ENCODE data around the gene VAV1. TPM values are rescaled to one million over a fixed set of nuclear protein-coding genes. Genes with fewer than 3 reads are reported as not detected.
A peak's percentile ranks its signal among the peaks of the same experiment; 100 is the strongest.

The VAV1 gene
- total RNA-seq, 1 experiment from 2014 or later = 3.0 TPM

DNA sequence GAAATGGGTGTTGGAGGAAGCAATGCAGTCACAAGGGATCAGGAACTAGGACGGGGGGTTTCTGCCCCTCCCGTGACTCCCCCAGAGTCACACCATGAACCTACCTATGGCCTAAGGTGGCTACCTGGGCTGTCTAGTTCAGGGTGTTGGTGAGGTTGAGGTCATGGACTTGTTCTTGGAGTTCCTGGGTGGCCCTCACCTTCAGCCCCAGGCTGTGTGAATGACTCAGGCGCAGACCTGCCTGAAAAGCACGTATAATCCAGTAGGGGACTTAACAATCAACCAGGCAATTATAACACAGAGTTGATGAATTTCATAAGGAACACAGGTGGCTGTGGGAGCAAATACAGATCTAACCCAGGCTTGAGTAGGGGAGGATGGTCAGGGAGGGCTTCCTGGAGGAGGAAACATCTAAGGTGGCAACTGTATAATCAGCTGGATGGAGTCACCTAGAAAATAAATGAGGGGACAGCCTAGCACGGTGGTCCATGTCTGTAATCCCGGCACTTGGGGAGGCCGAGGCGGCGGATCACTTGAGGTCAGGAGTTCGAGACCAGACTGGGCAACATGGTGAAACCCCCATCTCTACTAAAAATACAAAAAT, 89.3 kb downstream of the VAV1 start:
- ATAC-seq = no peak

DNA sequence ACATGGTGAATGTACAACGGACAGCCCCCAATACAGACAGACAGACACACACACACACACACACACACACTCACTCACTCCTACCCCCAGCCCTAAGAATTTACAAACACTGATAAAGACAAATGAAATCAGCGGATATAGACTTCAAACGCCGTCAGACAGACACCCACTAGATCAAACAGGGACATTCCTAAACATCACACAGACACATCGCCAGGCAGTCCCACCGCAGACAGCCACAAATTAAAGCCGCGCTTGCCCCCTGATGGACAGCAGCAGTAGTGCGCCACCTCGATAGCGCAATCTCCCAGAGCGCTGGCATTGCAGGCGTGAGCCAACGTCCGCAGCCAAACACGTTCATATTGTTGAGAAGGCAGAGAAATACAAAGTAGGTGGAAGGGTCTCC, 90.2 kb downstream of the VAV1 start:
- H3K4me2 ChIP-seq (ENCODE audit: low read length) = peak overlapping the region; percentile 70
- peak overlapping the region; percentile 35; the same call in 1 of the 2 replicates for H3K4me3 ChIP-seq (ENCODE audit: low read length)
- DNase-seq = peak; percentile 96
- H3K27ac ChIP-seq (ENCODE audit: low read length) = no peak overlapping the region
- no TSS peak for BruUV-seq (replicated peaks)
- intact Hi-C loops (cut with micrococcal nuclease) = loop anchor here (1.0 kb wide), 4 partner anchors 95 to 346 kb away; partner anchors contain the start of gene SH2D3A
- TF ChIP-seq EZH2phosphoT487 (IDR thresholded peaks at IDR 0.05; ENCODE audit: borderline replicate concordance, low read length) = no peak
- TF ChIP-seq, protein P1, sequence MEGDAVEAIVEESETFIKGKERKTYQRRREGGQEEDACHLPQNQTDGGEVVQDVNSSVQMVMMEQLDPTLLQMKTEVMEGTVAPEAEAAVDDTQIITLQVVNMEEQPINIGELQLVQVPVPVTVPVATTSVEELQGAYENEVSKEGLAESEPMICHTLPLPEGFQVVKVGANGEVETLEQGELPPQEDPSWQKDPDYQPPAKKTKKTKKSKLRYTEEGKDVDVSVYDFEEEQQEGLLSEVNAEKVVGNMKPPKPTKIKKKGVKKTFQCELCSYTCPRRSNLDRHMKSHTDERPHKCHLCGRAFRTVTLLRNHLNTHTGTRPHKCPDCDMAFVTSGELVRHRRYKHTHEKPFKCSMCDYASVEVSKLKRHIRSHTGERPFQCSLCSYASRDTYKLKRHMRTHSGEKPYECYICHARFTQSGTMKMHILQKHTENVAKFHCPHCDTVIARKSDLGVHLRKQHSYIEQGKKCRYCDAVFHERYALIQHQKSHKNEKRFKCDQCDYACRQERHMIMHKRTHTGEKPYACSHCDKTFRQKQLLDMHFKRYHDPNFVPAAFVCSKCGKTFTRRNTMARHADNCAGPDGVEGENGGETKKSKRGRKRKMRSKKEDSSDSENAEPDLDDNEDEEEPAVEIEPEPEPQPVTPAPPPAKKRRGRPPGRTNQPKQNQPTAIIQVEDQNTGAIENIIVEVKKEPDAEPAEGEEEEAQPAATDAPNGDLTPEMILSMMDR (conservative IDR thresholded peaks at IDR 0.05; ENCODE audit: low read depth, low read length) = peak; percentile 98
- POLR2A ChIA-PET (ENCODE audit: unreplicated experiment) = interaction anchor here (0.6 kb wide), 1 partner anchor 148 kb away, joined by 4 read pairs; no protein-coding TSS in a partner anchor
- H3K79me2 ChIP-seq (ENCODE audit: low read length) = no peaks in the 10 kb centered on the region
- CTCF ChIA-PET = interaction anchor here (0.8 to 0.9 kb wide), 2 partner anchors 119 to 125 kb away, joined by 3 to 9 read pairs; partner anchors contain the start of gene GPR108
- peaks cover 6% of the 10 kb centered on the region; the same call in 1 of the 2 replicates for H3K4me1 ChIP-seq (ENCODE audit: insufficient read depth, low read length)
- no peaks in the 10 kb centered on the region for H3K36me3 ChIP-seq (ENCODE audit: low read depth, low read length)
- H4K20me1 ChIP-seq (ENCODE audit: low read length) = no peaks in the 10 kb centered on the region
- no peaks in the 10 kb centered on the region for H3F3A ChIP-seq (ENCODE audit: low read length, unreplicated experiment)
- no peaks in the 10 kb centered on the region for H3K9me2 ChIP-seq (replicated peaks; ENCODE audit: low read length)
- peaks cover 8% of the 10 kb centered on the region for H3K27me3 ChIP-seq (ENCODE audit: low read length)
- no peaks in the 10 kb centered on the region for H3K9me3 ChIP-seq (ENCODE audit: low read length)
- H2AFZ ChIP-seq (ENCODE audit: low read length) = peak overlapping the region; percentile 69; the same call in 1 of the 2 replicates
- no peak overlapping the region for H3K9ac ChIP-seq (ENCODE audit: low read length)
- peak; percentile 85 for ATAC-seq

More for the DNA sequence above, 89.3 kb downstream of the VAV1 start:
- no peaks in the 10 kb centered on the region for H3K9me3 ChIP-seq (ENCODE audit: low read length)
- ChIA-PET POLR2A (ENCODE audit: unreplicated experiment) (interaction anchor here (0.6 kb wide), 1 partner anchor 147 kb away, joined by 4 read pairs; no protein-coding TSS in a partner anchor), CTCF (interaction anchor here (0.8 kb wide), 1 partner anchor 124 kb away, joined by 9 read pairs; the partner anchor contains the start of gene GPR108)
- H3K27me3 ChIP-seq (ENCODE audit: low read length) = peaks cover 8% of the 10 kb centered on the region
- H4K20me1 ChIP-seq (ENCODE audit: low read length) = no peaks in the 10 kb centered on the region
- no peaks in the 10 kb centered on the region for H3K79me2 ChIP-seq (ENCODE audit: low read length)
- H3K4me3 ChIP-seq (ENCODE audit: low read length) = no peak overlapping the region
- H3F3A ChIP-seq (ENCODE audit: low read length, unreplicated experiment) = no peaks in the 10 kb centered on the region
- peaks cover 6% of the 10 kb centered on the region; the same call in 1 of the 2 replicates for H3K4me1 ChIP-seq (ENCODE audit: insufficient read depth, low read length)
- H2AFZ ChIP-seq (ENCODE audit: low read length) = no peak overlapping the region
- TF ChIP-seq EZH2phosphoT487 (IDR thresholded peaks at IDR 0.05; ENCODE audit: borderline replicate concordance, low read length) (no peak), EZH2 (IDR thresholded peaks at IDR 0.05; ENCODE audit: low read length, unreplicated experiment) (no peak)
- TF ChIP-seq, protein P1 (conservative IDR thresholded peaks at IDR 0.05; ENCODE audit: low read depth, low read length) = no peak
- no peak overlapping the region for H3K9ac ChIP-seq (ENCODE audit: low read length)
- DNase-seq = peak; percentile 50
- no peaks in the 10 kb centered on the region for H3K9me2 ChIP-seq (replicated peaks; ENCODE audit: low read length)
- no peaks in the 10 kb centered on the region for H3K36me3 ChIP-seq (ENCODE audit: low read depth, low read length)
- no TSS peak for BruUV-seq (replicated peaks)
- H3K4me2 ChIP-seq (ENCODE audit: low read length) = no peak overlapping the region
- no peak overlapping the region for H3K27ac ChIP-seq (ENCODE audit: low read length)
- intact Hi-C loops (cut with micrococcal nuclease) = no loop called here
